HEK293 (cell line): Measurements from ENCODE around the gene FMNL1.

ENCODE experiments used
- SP2 ChIP-seq: fragments of 450-650 bp; formaldehyde crosslinking; IDR thresholded peaks from 2 replicates; pipeline ENCODE4 v1.5.1; 2016; ENCODE audit warnings: missing biosample characterization, missing genetic modification characterization
- ZNF114 ChIP-seq: fragments of 450-650 bp; formaldehyde crosslinking; IDR thresholded peaks from 2 replicates; pipeline ENCODE4 v1.5.0; 2017; ENCODE audit warnings: missing biosample characterization, missing genetic modification characterization
- ZNF121 ChIP-seq: fragments of 450-650 bp; formaldehyde crosslinking; IDR thresholded peaks from 2 replicates; pipeline ENCODE4 v1.5.1; 2016; ENCODE audit warnings: missing biosample characterization, missing genetic modification characterization
- ZSCAN30 ChIP-seq: fragments of 450-650 bp; IDR thresholded peaks from 2 replicates; pipeline ENCODE4 v1.5.1; 2018; ENCODE audit warnings: missing biosample characterization, mild to moderate bottlenecking, missing genetic modification characterization, moderate library complexity
- TF ChIP-seq, protein P1 (sequence below): fragments of 450-650 bp; formaldehyde crosslinking; IDR thresholded peaks from 2 replicates; pipeline ENCODE4 v1.5.1; 2016; ENCODE audit warnings: missing biosample characterization, missing genetic modification characterization
- TF ChIP-seq, protein P2 (sequence below): fragments of 450-650 bp; formaldehyde crosslinking; IDR thresholded peaks from 2 replicates; pipeline ENCODE4 v1.5.1; 2016; ENCODE audit warnings: missing biosample characterization, missing genetic modification characterization
- TF ChIP-seq, protein P3 (sequence below): fragments of 450-650 bp; formaldehyde crosslinking; IDR thresholded peaks from 2 replicates; pipeline ENCODE4 v1.5.1; 2016; ENCODE audit warnings: missing biosample characterization, missing genetic modification characterization, low read depth
- TF ChIP-seq, protein P4 (sequence below): fragments of 450-650 bp; formaldehyde crosslinking; optimal IDR thresholded peaks from 2 replicates; pipeline ENCODE3; 2016; ENCODE audit warnings: missing biosample characterization, mild to moderate bottlenecking, missing genetic modification characterization

DNA sequence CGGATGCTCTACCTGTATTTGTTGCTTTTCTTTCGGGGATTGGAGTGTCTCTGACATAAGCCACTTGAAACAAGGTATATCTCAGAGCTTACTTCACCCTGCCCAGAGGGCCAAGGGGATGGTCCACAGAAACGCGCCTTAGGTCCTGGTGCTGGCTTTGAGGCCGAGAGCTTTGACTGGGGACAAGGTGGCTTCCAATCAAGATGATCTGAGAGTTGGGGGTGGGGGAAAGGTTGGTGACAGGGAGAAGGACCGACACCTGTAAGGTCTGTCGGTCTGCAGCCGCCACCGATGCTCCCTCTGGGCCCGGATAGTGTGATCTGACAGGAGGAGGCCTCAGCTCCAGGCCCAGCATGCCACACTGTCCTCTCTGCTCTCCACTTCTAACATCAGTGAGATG, 62.0 kb downstream of the FMNL1 start:
- TF ChIP-seq, protein P1, sequence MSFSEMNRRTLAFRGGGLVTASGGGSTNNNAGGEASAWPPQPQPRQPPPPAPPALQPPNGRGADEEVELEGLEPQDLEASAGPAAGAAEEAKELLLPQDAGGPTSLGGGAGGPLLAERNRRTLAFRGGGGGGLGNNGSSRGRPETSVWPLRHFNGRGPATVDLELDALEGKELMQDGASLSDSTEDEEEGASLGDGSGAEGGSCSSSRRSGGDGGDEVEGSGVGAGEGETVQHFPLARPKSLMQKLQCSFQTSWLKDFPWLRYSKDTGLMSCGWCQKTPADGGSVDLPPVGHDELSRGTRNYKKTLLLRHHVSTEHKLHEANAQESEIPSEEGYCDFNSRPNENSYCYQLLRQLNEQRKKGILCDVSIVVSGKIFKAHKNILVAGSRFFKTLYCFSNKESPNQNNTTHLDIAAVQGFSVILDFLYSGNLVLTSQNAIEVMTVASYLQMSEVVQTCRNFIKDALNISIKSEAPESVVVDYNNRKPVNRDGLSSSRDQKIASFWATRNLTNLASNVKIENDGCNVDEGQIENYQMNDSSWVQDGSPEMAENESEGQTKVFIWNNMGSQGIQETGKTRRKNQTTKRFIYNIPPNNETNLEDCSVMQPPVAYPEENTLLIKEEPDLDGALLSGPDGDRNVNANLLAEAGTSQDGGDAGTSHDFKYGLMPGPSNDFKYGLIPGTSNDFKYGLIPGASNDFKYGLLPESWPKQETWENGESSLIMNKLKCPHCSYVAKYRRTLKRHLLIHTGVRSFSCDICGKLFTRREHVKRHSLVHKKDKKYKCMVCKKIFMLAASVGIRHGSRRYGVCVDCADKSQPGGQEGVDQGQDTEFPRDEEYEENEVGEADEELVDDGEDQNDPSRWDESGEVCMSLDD (tag by site-specific recombination): no peak
- TF ChIP-seq, protein P2, sequence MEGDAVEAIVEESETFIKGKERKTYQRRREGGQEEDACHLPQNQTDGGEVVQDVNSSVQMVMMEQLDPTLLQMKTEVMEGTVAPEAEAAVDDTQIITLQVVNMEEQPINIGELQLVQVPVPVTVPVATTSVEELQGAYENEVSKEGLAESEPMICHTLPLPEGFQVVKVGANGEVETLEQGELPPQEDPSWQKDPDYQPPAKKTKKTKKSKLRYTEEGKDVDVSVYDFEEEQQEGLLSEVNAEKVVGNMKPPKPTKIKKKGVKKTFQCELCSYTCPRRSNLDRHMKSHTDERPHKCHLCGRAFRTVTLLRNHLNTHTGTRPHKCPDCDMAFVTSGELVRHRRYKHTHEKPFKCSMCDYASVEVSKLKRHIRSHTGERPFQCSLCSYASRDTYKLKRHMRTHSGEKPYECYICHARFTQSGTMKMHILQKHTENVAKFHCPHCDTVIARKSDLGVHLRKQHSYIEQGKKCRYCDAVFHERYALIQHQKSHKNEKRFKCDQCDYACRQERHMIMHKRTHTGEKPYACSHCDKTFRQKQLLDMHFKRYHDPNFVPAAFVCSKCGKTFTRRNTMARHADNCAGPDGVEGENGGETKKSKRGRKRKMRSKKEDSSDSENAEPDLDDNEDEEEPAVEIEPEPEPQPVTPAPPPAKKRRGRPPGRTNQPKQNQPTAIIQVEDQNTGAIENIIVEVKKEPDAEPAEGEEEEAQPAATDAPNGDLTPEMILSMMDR (tag by site-specific recombination): no peak
- TF ChIP-seq ZNF114 (tag by site-specific recombination) (no peak), ZSCAN30 (tag by site-specific recombination) (no peak), SP2 (no peak), ZNF121 (tag by site-specific recombination) (no peak)
- TF ChIP-seq, protein P3, sequence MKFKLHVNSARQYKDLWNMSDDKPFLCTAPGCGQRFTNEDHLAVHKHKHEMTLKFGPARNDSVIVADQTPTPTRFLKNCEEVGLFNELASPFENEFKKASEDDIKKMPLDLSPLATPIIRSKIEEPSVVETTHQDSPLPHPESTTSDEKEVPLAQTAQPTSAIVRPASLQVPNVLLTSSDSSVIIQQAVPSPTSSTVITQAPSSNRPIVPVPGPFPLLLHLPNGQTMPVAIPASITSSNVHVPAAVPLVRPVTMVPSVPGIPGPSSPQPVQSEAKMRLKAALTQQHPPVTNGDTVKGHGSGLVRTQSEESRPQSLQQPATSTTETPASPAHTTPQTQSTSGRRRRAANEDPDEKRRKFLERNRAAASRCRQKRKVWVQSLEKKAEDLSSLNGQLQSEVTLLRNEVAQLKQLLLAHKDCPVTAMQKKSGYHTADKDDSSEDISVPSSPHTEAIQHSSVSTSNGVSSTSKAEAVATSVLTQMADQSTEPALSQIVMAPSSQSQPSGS (tag by site-specific recombination): no peak
- TF ChIP-seq, protein P4, sequence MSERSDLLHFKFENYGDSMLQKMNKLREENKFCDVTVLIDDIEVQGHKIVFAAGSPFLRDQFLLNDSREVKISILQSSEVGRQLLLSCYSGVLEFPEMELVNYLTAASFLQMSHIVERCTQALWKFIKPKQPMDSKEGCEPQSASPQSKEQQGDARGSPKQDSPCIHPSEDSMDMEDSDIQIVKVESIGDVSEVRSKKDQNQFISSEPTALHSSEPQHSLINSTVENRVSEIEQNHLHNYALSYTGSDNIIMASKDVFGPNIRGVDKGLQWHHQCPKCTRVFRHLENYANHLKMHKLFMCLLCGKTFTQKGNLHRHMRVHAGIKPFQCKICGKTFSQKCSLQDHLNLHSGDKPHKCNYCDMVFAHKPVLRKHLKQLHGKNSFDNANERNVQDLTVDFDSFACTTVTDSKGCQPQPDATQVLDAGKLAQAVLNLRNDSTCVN (tag by site-specific recombination): no peak
